Measurements from ENCODE around the gene ZNF519. TPM values are rescaled to one million over a fixed set of nuclear protein-coding genes. Genes with fewer than 3 reads are reported as not detected.

The ZNF519 gene
- total RNA-seq, 2 donors from 2014 or later = 3.2 to 4.8 TPM

Other genes starting within 250 kb of the ZNF519 start
- gene MC2R, start 216.9 kb downstream of the ZNF519 start, total RNA-seq = not detected

Data from left cardiac atrium (tissue), 2 donors.